Activated naive CD8-positive, alpha-beta T cell treated with anti-CD3 and anti-CD28 coated beads, Interleukin-2, amount 50 U/mL, for 24 hours (primary cell): ENCODE data around the gene CTSA.

Source experiments
- ATAC-seq: fragments of 150-1000 bp; cut with Tn5 transposase; one replicate; pipeline ENCODE4 v1.10.0; 2021
- DNase-seq: peaks from one replicate; pipeline ENCODE4 v3.0.0; 2021
- H3K27ac Mint-ChIP-seq: one replicate; pipeline ENCODE4 v1.8.0; 2021; ENCODE audit warnings: mild to moderate bottlenecking, mixed read lengths
- H3K27me3 Mint-ChIP-seq: one replicate; pipeline ENCODE4 v1.8.0; 2021; ENCODE audit warnings: mixed read lengths
- H3K36me3 Mint-ChIP-seq: one replicate; pipeline ENCODE4 v1.8.0; 2021; ENCODE audit warnings: low read depth, mixed read lengths
- H3K4me1 Mint-ChIP-seq: one replicate; pipeline ENCODE4 v1.8.0; 2021; ENCODE audit warnings: mixed read lengths
- H3K4me3 Mint-ChIP-seq: one replicate; pipeline ENCODE4 v1.8.0; 2021; ENCODE audit warnings: mild to moderate bottlenecking, moderate library complexity, mixed read lengths
- H3K9me3 Mint-ChIP-seq: one replicate; pipeline ENCODE4 v1.8.0; 2021; ENCODE audit warnings: mixed read lengths

Gene CTSA

GRCh38 chr20:45890985-45891983, at the start of gene CTSA, which contains the start of gene NEURL2:
TSS of gene CTSA (plus strand) at chr20:45891335. CDS start at chr20:45891569, 234 bp downstream.
TSS of gene NEURL2 (minus strand) at chr20:45891208. CDS start at chr20:45890991, 217 bp downstream.
- Mint-ChIP-seq H3K4me1 (peaks cover 46% of the 10 kb centered on the region), H3K4me3 (peak within 1 kb of the TSS; percentile 88), H3K27ac (peak within 1 kb of the TSS; percentile 94), H3K27me3 (no peaks in the 10 kb centered on the region), H3K9me3 (no peaks in the 10 kb centered on the region), H3K36me3 (peaks cover 5% of the 10 kb centered on the region)
- ATAC-seq (peak; percentile 78), DNase-seq (peak; percentile 89)

GRCh38 chr20:45841407-45842129, 49.6 kb upstream of the CTSA start:
- no peaks in the 10 kb centered on the region for H3K27me3 Mint-ChIP-seq
- H3K27ac Mint-ChIP-seq: no peak overlapping the region
- no peaks in the 10 kb centered on the region for H3K9me3 Mint-ChIP-seq
- ATAC-seq (no peak), DNase-seq (no peak)
- H3K4me1 Mint-ChIP-seq: no peaks in the 10 kb centered on the region
- peaks cover 11% of the 10 kb centered on the region for H3K36me3 Mint-ChIP-seq
- H3K4me3 Mint-ChIP-seq: no peak overlapping the region

- H3K9me3 Mint-ChIP-seq: no peaks in the 10 kb centered on the region
- no peaks in the 10 kb centered on the region for H3K27me3 Mint-ChIP-seq
- ATAC-seq (no peak), DNase-seq (no peak)
- H3K36me3 Mint-ChIP-seq: peaks cover 11% of the 10 kb centered on the region
- H3K27ac Mint-ChIP-seq: no peak overlapping the region
- no peak overlapping the region for H3K4me3 Mint-ChIP-seq
- no peaks in the 10 kb centered on the region for H3K4me1 Mint-ChIP-seq
These were observed 48.8 kb upstream of the CTSA start for GRCh38 chr20:45842169-45842812.

DNA sequence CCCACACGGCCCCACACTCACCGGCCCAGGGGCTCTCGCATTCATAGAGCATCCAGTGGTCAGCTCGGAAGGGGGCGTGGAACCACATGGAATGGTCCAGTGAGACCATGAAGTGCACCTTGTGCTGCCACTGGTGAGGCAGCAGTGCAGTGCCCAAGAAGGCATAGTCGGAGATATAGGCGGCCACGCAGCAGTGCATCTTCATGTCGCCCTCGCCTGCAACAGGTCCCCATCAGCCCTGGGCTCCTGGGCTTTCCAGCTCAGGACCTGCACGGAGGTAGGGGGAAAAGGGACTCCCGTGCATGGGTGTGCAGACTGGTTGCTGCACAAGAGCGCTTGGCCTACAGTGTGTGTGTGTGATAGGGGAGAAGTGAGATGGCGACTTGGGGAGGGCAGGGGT, 47.6 kb upstream of the CTSA start:
- Mint-ChIP-seq H3K4me1 (no peaks in the 10 kb centered on the region), H3K4me3 (no peak overlapping the region), H3K36me3 (peaks cover 11% of the 10 kb centered on the region), H3K27ac (no peak overlapping the region), H3K27me3 (no peaks in the 10 kb centered on the region), H3K9me3 (no peaks in the 10 kb centered on the region)
- ATAC-seq: no peak
- DNase-seq: no peak

GRCh38 chr20:45845452-45845851, 45.7 kb upstream of the CTSA start:
- peaks cover 11% of the 10 kb centered on the region for H3K36me3 Mint-ChIP-seq
- H3K27ac Mint-ChIP-seq: no peak overlapping the region
- no peaks in the 10 kb centered on the region for H3K9me3 Mint-ChIP-seq

DNA sequence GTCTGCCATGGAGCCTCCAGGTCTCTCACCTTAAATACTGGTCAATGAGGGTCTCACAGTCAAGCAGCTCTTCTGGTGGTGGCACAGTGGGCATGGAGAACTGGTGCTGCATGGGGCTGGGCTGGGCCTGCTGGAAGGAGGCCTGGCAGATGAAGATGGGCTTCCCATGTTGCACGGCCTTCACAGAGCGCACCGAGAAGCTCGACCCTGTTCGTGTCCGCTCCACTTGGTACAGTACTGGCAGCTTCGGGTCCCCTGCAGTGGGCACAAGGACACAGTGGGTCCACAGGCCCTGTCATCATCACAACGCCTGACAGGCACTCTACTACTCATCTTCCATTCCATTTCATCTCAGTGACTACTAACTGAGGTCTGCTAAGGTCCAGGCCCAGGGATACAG, 42.7 kb upstream of the CTSA start:
- H3K27me3 Mint-ChIP-seq: no peaks in the 10 kb centered on the region
- H3K36me3 Mint-ChIP-seq: peaks cover 9% of the 10 kb centered on the region

More at GRCh38 chr20:45845452-45845851, 45.7 kb upstream of the CTSA start:
- no peak overlapping the region for H3K4me3 Mint-ChIP-seq
- no peaks in the 10 kb centered on the region for H3K4me1 Mint-ChIP-seq
- no peaks in the 10 kb centered on the region for H3K27me3 Mint-ChIP-seq
- ATAC-seq (no peak), DNase-seq (no peak)

GRCh38 chr20:45848969-45849582, 42.1 kb upstream of the CTSA start:
- no peak for DNase-seq
- no peak overlapping the region for H3K27ac Mint-ChIP-seq
- ATAC-seq: no peak
- peaks cover 9% of the 10 kb centered on the region for H3K36me3 Mint-ChIP-seq
- H3K4me1 Mint-ChIP-seq: peaks cover 2% of the 10 kb centered on the region
- H3K4me3 Mint-ChIP-seq: no peak overlapping the region
- no peaks in the 10 kb centered on the region for H3K27me3 Mint-ChIP-seq
- no peaks in the 10 kb centered on the region for H3K9me3 Mint-ChIP-seq

More for the DNA sequence above, 42.7 kb upstream of the CTSA start:
- DNase-seq (no peak), ATAC-seq (no peak)
- no peak overlapping the region for H3K27ac Mint-ChIP-seq
- H3K4me3 Mint-ChIP-seq: no peak overlapping the region
- H3K9me3 Mint-ChIP-seq: no peaks in the 10 kb centered on the region
- no peaks in the 10 kb centered on the region for H3K4me1 Mint-ChIP-seq

DNA sequence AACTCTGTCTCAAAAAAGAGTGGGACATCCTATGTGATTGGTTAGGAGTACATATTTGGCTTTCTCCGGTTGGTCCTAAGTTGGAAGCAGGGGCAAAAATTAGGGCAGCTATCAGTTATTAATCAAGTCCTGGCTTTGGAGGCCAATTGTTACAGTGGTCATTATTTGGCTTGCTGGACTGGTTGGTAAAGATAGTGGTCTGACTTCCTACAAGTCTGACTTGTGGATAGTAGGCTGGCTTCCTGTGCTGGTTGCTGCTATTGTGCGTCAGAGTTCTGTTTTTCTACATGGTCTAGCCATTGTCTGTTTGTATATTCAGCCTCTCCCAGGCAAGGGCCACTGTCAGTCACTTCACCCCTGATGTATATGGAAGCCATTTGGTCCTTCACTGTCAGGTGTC, 40.9 kb upstream of the CTSA start:
- DNase-seq (no peak), ATAC-seq (no peak)
- H3K9me3 Mint-ChIP-seq: no peaks in the 10 kb centered on the region
- H3K4me1 Mint-ChIP-seq: peaks cover 8% of the 10 kb centered on the region
- peaks cover 3% of the 10 kb centered on the region for H3K36me3 Mint-ChIP-seq
- H3K27me3 Mint-ChIP-seq: no peaks in the 10 kb centered on the region
- no peak overlapping the region for H3K4me3 Mint-ChIP-seq
- H3K27ac Mint-ChIP-seq: no peak overlapping the region

DNA sequence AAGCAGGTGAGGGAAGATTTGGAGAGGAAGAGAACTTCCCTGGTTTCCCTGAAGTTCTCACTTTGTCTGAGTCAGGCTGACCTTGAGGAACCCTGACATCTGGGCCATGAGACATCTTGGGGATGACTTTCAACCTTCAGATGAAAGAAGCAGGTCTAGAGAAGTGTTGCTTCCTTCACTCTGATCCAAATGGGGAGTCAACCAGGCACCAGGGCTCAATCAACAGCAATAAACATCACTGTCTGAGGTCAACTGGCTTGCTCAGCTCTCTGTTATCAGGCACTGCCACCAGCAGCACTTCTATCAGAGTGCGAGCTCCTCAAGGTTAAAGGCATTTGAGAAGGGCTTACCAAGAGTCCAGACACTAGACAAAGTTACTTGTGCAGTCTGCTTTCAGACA, 40.2 kb upstream of the CTSA start:
- Mint-ChIP-seq H3K27ac (no peak overlapping the region), H3K9me3 (no peaks in the 10 kb centered on the region), H3K4me3 (no peak overlapping the region), H3K4me1 (peaks cover 14% of the 10 kb centered on the region), H3K36me3 (peaks cover 3% of the 10 kb centered on the region), H3K27me3 (no peaks in the 10 kb centered on the region)
- ATAC-seq: no peak
- DNase-seq: no peak

DNA sequence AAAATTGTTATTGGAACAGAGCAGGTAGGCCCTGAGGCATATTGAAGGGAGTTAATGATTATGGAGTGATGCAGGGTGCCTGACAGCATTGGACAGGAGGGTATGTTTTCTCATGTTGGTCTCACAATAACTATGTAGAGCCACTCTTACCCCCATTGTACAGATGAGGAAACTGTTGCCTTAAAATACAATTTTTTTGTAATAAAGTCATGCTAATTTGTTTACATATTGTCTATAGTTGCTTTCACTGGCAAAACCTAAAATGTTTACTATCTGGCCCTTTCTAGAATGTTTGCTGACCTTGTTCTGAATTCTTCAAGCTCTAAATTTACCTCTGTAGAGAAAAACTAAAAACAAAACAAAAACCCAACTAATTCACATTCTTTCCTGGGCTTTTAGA, 39.6 kb upstream of the CTSA start:
- DNase-seq: no peak
- Mint-ChIP-seq H3K36me3 (peaks cover 3% of the 10 kb centered on the region), H3K9me3 (no peaks in the 10 kb centered on the region), H3K4me1 (peaks cover 20% of the 10 kb centered on the region), H3K27me3 (no peaks in the 10 kb centered on the region), H3K27ac (no peak overlapping the region), H3K4me3 (no peak overlapping the region)
- no peak for ATAC-seq

DNA sequence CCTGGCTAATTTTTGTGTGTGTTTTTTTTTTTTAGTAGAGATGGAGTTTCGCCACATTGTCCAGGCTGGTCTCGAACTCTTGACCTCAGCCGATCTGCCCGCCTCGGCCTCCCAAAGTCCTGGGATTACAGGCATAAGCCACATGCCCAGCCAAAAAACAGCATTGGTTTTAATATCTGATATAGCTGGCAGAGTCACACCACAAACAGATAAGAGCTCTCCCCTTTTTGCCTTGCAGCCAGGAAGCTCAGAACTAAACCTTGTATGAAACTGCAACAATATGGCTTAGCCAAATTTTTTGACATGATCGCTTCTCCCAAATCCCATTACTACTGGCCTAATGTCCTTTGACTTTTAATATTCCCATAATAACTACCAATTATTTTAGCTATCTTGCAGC, 38.8 kb upstream of the CTSA start:
- Mint-ChIP-seq H3K36me3 (peaks cover 3% of the 10 kb centered on the region), H3K4me1 (peaks cover 23% of the 10 kb centered on the region), H3K9me3 (no peaks in the 10 kb centered on the region), H3K4me3 (no peak overlapping the region), H3K27ac (no peak overlapping the region), H3K27me3 (no peaks in the 10 kb centered on the region)
- DNase-seq (no peak), ATAC-seq (no peak)

DNA sequence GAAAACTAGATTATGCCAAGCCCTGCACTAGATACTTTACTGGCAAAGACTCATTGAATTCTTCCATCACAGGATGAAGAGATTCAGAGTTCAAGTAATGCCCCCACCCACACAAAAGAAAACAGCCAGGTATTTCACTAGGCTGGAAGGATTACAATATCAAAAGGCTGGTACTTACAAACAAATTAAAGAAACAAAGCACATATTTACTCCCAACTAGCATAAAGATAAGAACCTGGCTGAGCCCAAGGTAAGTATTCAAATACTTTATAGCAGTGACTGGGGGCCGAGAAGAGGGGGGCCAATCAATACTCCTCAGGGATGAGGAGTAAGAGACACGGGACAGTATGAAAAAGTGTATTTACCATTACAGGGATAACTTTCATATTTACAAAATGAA, 37.7 kb upstream of the CTSA start:
- Mint-ChIP-seq H3K27me3 (no peaks in the 10 kb centered on the region), H3K4me1 (peaks cover 34% of the 10 kb centered on the region), H3K27ac (no peak overlapping the region), H3K9me3 (no peaks in the 10 kb centered on the region), H3K4me3 (no peak overlapping the region), H3K36me3 (peaks cover 3% of the 10 kb centered on the region)
- no peak for DNase-seq
- no peak for ATAC-seq

- Mint-ChIP-seq H3K4me3 (peak within 1 kb of the TSS; percentile 95), H3K27me3 (no peaks in the 10 kb centered on the region), H3K9me3 (no peaks in the 10 kb centered on the region), H3K36me3 (peaks cover 2% of the 10 kb centered on the region), H3K4me1 (peaks cover 38% of the 10 kb centered on the region), H3K27ac (peak within 1 kb of the TSS; percentile 96)
- ATAC-seq (peak; percentile 99), DNase-seq (peak; percentile 90)
These were observed 33.8 kb upstream of the CTSA start, which contains the start of the genes ACOT8 and ZSWIM3 for GRCh38 chr20:45857114-45857881. TSS of gene ACOT8 (minus strand) at chr20:45857392. CDS start at chr20:45857315, 77 bp downstream. TSS of gene ZSWIM3 (plus strand) at chr20:45857614. CDS start at chr20:45857826, 212 bp downstream.
